CD4-positive, alpha-beta T cell treated with Interleukin-4 for 1 hour (primary cell): ENCODE measurements around the gene CD46.
A peak's percentile ranks its signal among the peaks of the same experiment; 100 is the strongest.

ENCODE experiments used
- DNase-seq, 2 donors: peaks; one replicate each; pipeline ENCODE4 v3.0.0-alpha.2; 2020 to 2022

The CD46 gene

DNA sequence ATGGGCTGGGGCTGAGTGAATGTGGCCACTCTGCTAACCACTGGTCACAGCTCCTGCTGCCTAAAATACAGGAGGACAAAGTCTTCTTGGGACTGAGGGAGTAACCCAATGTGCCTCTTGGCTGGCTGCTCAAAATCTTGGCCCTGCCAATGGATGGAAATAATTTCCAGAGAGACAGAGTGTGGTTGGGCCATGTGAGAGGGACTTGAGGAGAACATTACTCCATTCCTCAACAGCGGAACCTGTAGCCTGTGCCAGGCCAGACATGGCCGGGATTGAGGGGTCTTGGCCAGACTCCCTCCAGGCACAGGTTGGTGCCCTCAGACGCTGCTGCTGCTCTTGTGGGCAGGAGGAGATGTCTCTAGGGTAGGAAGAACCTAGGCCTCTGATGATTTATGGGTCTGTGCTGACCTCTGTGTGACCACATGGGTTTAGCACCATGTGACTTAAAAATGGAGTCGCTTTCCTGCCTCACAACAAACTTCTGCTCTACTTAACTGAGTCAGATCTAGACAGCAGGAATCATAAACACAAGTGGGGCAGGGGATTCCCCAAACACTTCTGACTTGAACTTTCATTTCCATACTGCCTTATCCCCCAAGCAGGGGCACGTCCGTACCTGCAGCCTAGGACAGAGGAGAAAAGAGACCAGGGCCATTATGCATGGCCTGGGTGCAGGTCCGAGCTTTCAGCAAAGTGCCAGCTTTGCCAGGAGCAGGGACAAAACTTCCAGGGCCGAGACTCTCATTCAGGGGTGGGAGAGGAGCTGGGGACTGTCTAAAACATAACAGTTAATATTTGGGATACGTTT is 79.9 kb downstream of the CD46 start:
- peak; percentile 46 to 55 for DNase-seq

DNA sequence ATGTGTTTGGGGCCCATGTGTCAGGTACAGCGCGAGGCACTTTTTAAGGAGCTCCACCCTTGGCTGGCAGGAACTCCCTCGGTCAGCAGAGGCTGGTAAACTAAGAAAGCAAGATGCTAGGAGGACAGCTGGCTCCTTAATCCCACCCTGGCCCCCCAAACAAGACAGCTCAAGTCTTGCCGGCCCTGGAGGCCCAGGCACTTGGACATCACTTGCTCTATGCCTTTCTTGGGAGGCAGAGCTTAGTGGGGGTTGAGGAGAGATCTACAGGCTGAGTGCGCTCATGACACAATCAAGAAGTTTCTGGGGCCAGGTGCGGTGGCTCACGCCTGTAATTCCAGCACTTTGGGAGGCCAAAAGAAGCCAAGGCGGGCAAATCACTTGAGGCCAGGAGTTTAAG is 80.9 kb downstream of the CD46 start:
- DNase-seq = no peak

DNA sequence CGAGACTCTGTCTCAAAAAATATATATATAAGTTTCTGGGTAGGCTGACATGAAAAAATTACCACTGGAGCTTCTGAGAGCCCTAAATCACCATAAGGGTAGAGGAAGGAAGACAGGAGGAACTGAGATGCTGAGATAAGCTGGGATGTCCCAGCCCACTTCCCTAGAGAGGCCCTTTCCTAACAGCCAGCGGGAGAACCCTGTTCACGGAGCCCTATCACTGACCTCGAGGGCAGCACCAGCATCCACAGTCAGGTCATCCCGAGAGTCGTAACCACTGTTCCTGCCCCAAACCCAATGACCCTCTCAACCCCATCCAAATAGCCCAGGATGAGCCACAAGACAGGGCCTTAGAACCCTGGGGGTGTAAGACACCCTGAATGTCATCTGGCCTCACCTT is 81.5 kb downstream of the CD46 start:
- DNase-seq = no peak

DNA sequence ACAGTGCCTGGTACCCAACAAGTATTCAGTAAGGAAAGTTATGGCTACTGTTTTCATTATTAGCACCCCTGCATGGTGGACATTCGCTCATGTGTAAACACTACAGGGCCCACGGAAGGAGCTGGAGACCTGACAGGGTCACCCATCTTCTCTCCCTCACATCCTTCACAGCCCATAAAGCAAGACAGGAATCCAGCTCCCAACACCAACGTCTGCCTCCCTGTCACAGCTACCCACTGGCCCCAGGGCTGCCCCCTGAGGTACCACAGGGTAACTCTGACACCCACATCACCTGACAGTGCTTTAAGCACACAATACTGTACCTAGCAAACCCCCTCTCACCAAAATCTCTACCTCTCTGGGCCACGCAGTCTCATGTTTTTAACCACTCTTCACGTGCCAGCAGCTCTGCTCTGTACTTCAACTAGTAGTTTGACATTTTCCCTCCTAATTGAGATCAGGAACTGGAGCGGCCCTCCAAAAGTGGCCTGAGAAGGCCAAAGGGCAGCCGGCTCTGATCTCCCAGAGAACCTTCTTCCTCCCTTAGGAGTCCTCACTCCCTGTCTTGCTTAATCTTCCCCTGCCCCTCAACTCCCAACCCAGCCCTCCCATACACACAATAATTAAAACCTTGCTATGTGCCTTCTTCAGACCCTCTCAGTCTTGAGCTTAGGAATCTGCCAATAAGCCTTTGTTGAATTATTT is 82.3 kb downstream of the CD46 start:
- no peak for DNase-seq

DNA sequence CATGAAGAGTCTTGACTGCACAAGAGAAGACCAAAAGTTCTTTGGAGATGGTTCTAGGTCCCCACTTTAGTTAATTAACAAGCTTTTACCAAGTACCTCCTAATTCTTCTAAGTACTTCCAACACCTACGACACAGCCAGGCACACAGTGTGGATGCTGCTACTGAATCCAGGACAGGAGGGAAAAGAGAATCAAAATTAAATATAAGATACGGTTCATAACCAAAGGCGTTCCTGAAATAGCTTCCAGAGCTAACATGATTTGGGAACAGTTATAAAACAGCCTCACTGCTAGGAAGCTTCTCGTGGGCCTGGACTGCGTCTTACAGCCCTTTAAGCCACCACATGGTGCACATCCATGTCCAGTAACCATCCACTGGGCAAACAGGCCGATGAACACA is 84.1 kb downstream of the CD46 start:
- no peak for DNase-seq

DNA sequence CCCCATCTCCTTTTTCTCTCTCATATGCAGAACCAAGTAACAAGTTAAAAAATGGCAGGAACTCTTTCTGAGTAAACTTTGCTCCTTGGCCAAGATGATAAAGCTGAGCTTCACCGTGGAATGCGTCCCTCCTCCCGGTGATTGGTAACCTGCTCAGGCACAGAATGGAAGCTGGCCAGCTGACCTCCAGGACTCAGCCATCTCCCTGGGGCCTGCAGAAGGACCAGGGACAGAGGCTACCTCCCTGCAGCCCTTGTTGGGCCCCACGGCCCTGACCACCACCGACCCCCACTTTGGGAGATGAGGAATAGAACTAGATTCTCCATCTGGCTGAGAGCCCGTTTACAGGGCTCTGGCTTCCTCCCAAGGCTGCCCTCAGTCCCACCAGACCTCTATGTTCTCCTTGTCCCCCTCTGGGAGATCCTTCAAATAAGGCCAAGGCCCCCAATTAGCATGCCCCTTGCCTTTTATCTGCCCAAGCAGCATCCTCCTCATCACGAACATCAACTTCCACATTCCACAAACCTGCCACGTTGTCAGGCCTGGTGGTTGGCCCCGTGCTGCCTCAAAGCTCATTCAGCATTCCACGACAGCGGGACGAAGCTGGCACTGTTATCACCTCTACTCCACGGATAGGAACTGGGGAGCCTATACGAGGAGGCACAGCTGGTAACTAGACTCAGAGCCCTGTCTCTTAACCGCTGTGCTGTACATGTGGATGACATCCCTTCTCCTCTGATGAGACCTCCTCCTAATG is 84.9 kb downstream of the CD46 start:
- no peak for DNase-seq

DNA sequence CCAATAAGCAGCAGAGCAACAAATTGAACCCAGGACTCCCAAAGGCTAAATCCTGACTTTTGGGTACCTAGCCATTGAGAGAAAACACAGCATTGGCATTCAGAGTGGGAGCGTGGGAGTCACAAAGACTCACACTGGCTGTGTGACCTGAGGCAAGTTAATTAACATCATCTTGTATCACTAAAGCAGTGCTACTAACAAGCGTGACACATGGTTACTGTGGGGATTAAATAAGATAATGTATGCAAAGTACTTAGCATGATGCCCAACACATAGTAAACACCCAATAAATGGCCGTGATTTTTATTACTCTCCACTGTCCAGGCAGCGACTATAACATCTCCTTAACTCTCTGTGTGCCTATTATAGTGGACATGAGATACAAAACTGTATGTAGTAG is 85.8 kb downstream of the CD46 start:
- DNase-seq = no peak

DNA sequence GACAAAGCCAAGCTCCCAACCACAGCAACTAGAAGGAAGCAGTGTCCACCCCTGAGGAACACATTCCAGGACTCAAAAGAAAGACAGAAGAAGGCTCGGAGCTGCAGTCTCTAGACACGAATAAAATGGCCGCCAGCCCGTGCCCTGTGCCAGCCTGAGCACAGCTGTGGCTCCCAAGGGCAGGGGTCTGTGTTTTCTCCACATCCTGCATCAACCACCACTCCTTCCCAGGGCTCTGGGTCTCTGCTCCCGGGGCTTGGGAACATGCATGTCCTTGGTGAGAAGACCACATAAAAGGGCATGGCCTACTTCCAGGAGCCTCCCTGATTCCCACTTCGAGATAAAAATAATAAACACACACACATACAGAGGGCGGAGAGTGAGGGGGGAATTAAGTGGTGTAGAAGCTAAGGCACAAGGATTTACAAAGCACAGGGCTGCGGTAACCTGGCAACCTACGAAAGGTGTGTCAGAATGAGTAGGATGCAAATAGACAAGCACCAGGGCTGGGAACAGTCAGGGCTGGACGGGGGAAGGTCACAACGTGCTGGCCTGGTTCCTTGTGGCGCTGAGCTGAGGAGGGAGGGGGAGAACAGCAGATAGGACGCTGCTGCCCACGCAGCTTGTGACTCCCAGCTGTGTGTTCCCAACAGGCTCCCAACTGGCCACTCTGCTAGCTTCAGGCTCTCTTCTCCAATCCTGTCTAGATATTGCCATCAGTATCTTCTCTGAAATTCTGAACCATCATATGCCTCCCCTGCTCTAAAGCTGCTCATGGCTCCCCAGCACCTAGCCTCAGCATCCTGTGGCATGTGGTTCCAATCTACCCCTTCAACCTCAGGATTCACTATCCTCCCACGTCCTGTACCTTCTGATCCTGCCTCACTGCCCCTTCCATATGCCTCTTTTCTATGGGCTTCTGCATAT is 86.6 kb downstream of the CD46 start:
- DNase-seq = no peak

DNA sequence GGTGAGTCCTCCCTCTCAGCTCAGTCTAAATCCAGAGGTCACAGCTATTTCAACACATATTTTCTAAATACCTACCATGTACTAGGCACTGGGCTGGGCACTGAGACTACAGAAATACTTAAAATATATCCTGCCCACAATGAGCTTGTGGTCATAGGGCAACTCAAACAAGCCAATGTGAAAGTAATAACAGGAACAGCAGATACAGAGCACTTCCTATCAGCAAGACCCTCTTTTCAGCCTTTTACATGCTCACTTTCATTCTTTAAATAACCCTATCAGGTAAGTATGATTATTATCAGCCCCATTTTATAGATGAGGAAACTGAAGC is 87.2 kb downstream of the CD46 start:
- no peak for DNase-seq

DNA sequence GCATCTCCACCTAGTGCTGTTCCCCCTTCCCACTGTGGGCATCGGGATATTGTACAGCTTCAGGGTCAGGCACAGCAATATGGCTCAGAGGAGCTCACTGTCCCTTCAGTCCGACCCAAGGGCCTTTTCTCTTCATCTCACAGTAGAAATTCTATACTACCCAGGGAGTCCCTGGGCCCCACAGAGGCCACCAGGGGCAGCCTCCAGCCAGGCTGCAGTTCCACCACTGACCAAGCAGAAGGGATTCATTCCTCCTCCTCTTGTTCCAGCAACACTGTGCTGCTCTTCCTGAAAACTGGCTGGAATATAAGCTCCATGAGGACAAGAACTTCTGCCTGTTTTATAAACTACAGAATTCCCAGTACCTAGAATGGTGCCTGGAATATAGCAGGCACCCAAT is 88.5 kb downstream of the CD46 start:
- no peak for DNase-seq

DNA sequence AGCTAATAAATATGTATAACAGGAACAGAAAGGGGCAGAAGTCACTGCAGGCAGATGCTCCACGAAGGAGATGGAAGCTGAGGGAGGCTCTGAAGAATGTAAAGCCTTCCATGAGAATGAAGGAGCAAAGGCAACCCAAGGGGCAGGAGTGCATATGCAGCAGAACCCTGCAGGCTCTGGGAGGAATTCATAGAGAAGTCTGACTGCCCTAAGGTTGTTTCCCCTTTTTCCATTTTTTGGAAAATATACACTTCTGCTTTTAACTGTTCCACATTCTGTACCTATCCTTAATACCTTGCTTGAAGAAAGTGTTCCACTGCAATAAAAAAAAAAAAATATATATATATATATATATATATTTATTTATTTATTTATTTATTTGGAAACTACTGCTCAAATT is 89.4 kb downstream of the CD46 start:
- no peak for DNase-seq

DNA sequence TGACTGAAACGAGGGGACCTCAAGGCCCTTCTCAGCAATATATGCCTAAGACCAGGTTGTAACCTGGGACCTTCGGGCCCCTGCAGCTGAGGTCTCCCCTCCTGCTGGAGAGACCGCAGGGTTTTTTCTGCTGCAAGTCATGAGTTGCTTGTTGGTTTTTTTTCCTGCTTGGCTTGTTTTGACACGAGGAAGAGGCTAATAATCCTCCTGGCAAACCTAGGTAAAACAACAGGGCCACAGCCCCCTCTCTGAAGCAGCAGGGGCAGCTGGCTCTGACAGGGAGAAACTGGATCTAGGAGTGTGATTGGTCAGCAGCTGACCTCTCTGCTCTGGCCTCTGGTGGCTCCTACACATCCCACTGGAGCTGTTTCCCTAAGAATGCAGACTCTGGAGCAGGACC is 90.0 kb downstream of the CD46 start:
- no peak for DNase-seq

DNA sequence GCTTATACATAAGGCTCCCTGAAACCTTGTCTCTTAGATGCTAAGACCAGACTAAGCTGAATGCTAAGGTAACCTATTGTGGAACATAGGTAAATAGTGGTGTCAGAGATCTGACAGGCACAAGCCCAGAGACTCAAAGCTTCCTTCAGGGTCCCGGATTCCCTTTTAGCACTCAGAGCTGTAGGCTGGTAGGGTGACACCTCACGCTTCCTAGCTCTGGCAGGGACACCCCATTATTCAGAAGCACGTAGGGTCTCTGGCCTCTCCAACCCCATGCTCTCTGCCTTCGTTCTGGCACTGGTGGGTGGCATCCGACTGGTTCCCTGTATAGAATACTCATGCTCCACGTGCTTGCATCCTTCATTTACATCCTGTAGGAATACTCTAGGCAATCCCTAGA is 90.7 kb downstream of the CD46 start:
- DNase-seq = no peak

DNA sequence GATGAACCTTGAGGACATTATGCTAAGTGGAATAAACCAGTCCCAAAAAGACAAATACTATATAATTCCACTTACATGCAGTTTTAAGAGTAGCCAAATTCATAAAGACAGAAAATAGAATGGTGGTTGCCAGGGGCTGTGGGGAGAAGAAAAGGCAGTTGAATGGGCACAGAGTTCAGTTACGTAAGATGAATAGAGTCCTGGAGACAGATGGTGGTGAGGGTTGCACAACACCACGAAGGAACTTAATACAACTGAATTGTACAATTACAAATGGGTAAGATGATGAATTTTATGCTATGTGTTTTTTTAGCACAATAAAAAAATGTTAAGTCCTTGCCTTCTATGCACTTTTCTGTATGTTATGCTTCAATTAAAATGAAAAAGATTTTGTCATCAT is 92.5 kb downstream of the CD46 start:
- DNase-seq = no peak
